ENCODE results near the gene LZTFL1.

LZTFL1 gene

GRCh38 chr3:45807681-45808540, 34.0 kb downstream of the LZTFL1 start:
- no peak for DNase-seq

- DNase-seq, result no peak
Measured at GRCh38 chr3:45807133-45807532, 34.8 kb downstream of the LZTFL1 start.

GRCh38 chr3:45806072-45806471, 35.8 kb downstream of the LZTFL1 start:
- DNase-seq, result no peak

- no peak for DNase-seq
Measured at GRCh38 chr3:45803252-45803935, 38.5 kb downstream of the LZTFL1 start.

- no peak for DNase-seq
Measured at GRCh38 chr3:45802146-45802545, 39.8 kb downstream of the LZTFL1 start.

GRCh38 chr3:45800611-45801010, 41.3 kb downstream of the LZTFL1 start:
- no peak for DNase-seq

- DNase-seq, result no peak
Measured at GRCh38 chr3:45799586-45799985, 42.3 kb downstream of the LZTFL1 start.

GRCh38 chr3:45798034-45798433, 43.9 kb downstream of the LZTFL1 start:
- DNase-seq, result no peak

GRCh38 chr3:45796902-45797637, 44.8 kb downstream of the LZTFL1 start:
- DNase-seq, result no peak

GRCh38 chr3:45795882-45796765, 45.8 kb downstream of the LZTFL1 start, which contains the start of gene SLC6A20:
Gene SLC6A20, minus strand, starts transcription at chr3:45796536. Its CDS starts 117 bp downstream, at chr3:45796419.
- DNase-seq, result no peak

- DNase-seq, result no peak
Measured at GRCh38 chr3:45795509-45795881, 46.4 kb downstream of the LZTFL1 start.

GRCh38 chr3:45794660-45795059, 47.3 kb downstream of the LZTFL1 start:
- no peak for DNase-seq

GRCh38 chr3:45794177-45794560, 47.8 kb downstream of the LZTFL1 start:
- DNase-seq, result no peak

- no peak for DNase-seq
Measured at GRCh38 chr3:45793482-45794176, 48.3 kb downstream of the LZTFL1 start.

- DNase-seq, result no peak
Measured at GRCh38 chr3:45792516-45793172, 49.3 kb downstream of the LZTFL1 start.

- no peak for DNase-seq
Measured at GRCh38 chr3:45792036-45792435, 49.9 kb downstream of the LZTFL1 start.

- no peak for DNase-seq
Measured at GRCh38 chr3:45790596-45790995, 51.3 kb downstream of the LZTFL1 start.

- no peak for DNase-seq
Measured at GRCh38 chr3:45789235-45789812, 52.6 kb downstream of the LZTFL1 start.

GRCh38 chr3:45787551-45787950, 54.4 kb downstream of the LZTFL1 start:
- DNase-seq, result no peak

- no peak for DNase-seq
Measured at GRCh38 chr3:45786801-45787495, 55.0 kb downstream of the LZTFL1 start.

Measured in CD4-positive, alpha-beta T cell treated with Interleukin-15 for 1 hour (primary cell).